Astrocyte of the spinal cord (primary cell): ENCODE measurements around the gene SCYGR8.

Source experiments
- DNase-seq: peaks from one replicate; pipeline ENCODE4 v3.0.0; 2011; ENCODE audit warnings: low read depth, low spot score
- H3K4me3 ChIP-seq: 2 replicates; pipeline ENCODE4 v1.5.1; 2011; ENCODE audit warnings: low read depth, mild to moderate bottlenecking, low read length, moderate library complexity
- CTCF ChIP-seq: IDR thresholded peaks from 2 replicates; pipeline ENCODE4 v1.5.1; 2012; ENCODE audit warnings: low read depth, mild to moderate bottlenecking, low read length, inconsistent platforms
- in situ Hi-C: cut with HindIII; loops from 2 replicates; pipeline ENCODE4 v1.10.0; 2017; ENCODE audit warnings: low sequenced_read_pairs

SCYGR8 gene

GRCh38 chr2:227772932-227773331 lies 27.2 kb downstream of the SCYGR8 start:
- no peak for DNase-seq
- no peak for TF ChIP-seq CTCF
- no peak overlapping the region for H3K4me3 ChIP-seq
- in situ Hi-C loops = no loop called here

- TF ChIP-seq CTCF = no peak
- in situ Hi-C loops = no loop called here
- H3K4me3 ChIP-seq = no peak overlapping the region
- no peak for DNase-seq
These were observed 28.4 kb downstream of the SCYGR8 start for GRCh38 chr2:227774011-227774624.

- no peak overlapping the region for H3K4me3 ChIP-seq
- TF ChIP-seq CTCF = no peak
- DNase-seq = no peak
- in situ Hi-C loops = no loop called here
These were observed 29.5 kb downstream of the SCYGR8 start for GRCh38 chr2:227774895-227775842.

GRCh38 chr2:227780981-227781615 lies 35.4 kb downstream of the SCYGR8 start:
- DNase-seq = no peak
- in situ Hi-C loops = no loop called here
- H3K4me3 ChIP-seq = no peak overlapping the region
- TF ChIP-seq CTCF = no peak

- in situ Hi-C loops = no loop called here
- TF ChIP-seq CTCF = no peak
- no peak overlapping the region for H3K4me3 ChIP-seq
- no peak for DNase-seq
These were observed 36.1 kb downstream of the SCYGR8 start for GRCh38 chr2:227781841-227782240.

- in situ Hi-C loops = no loop called here
- H3K4me3 ChIP-seq = no peak overlapping the region
- no peak for TF ChIP-seq CTCF
- DNase-seq = no peak
These were observed 37.1 kb downstream of the SCYGR8 start for GRCh38 chr2:227782804-227783203.
